Measurements from ENCODE around the gene WAC. TPM values are rescaled to one million over a fixed set of nuclear protein-coding genes. Genes with fewer than 3 reads are reported as not detected.
"Not testable (repeated sequence)": the region's sequence is repeated elsewhere in the genome, so short reads cannot be mapped to it uniquely, and the experiment has no call there.

The WAC gene, protein sequence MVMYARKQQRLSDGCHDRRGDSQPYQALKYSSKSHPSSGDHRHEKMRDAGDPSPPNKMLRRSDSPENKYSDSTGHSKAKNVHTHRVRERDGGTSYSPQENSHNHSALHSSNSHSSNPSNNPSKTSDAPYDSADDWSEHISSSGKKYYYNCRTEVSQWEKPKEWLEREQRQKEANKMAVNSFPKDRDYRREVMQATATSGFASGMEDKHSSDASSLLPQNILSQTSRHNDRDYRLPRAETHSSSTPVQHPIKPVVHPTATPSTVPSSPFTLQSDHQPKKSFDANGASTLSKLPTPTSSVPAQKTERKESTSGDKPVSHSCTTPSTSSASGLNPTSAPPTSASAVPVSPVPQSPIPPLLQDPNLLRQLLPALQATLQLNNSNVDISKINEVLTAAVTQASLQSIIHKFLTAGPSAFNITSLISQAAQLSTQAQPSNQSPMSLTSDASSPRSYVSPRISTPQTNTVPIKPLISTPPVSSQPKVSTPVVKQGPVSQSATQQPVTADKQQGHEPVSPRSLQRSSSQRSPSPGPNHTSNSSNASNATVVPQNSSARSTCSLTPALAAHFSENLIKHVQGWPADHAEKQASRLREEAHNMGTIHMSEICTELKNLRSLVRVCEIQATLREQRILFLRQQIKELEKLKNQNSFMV
- 100 to 1,000 TPM; 134 to 142 TPM for total RNA-seq
- 119 TPM for polyA plus RNA-seq

- ChIA-PET CTCF (interaction anchor here (0.8 to 2.9 kb wide), 4 partner anchors 10 to 1028 kb away, joined by 3 to 7 read pairs (median 4); partner anchors contain the start of genes MPP7 and RAB18), POLR2A (interaction anchor here (0.5 to 1.5 kb wide), 17 partner anchors 13 to 1378 kb away, joined by 3 to 15 read pairs (median 5); partner anchors contain the start of genes MASTL, MPP7, RAB18 and YME1L1)
- peak within 1 kb of the TSS; percentile 96 to 100 (median 100) for H3K27ac Mint-ChIP-seq
- H3K4me1 Mint-ChIP-seq = peaks cover 56 to 82% (median 75%) of the 10 kb centered on the region in 3 donors
- H3K9me3 Mint-ChIP-seq = no peaks in the 10 kb centered on the region
- Histone ChIP-seq H3K4me3 (ENCODE audit: low read length) (peak within 1 kb of the TSS; percentile 82), H3K9me3 (ENCODE audit: low read length) (no peaks in the 10 kb centered on the region), H3K27ac (ENCODE audit: low read depth, low read length) (peak within 1 kb of the TSS; percentile 98), H3K36me3 (ENCODE audit: insufficient read depth, low read length) (peaks cover 25% of the 10 kb centered on the region), H3K4me1 (ENCODE audit: insufficient read depth, low read length) (peaks cover 40% of the 10 kb centered on the region), H3K27me3 (ENCODE audit: insufficient read depth, low read length, poor library complexity, severe bottlenecking) (no peaks in the 10 kb centered on the region)
- peaks cover 0 to 6% of the 10 kb centered on the region in 2 donors for H3K27me3 Mint-ChIP-seq
- H3K36me3 Mint-ChIP-seq = peaks cover 7 to 52% (median 18%) of the 10 kb centered on the region in 3 donors
- peak; percentile 96 to 98 (median 96) for DNase-seq
- H3K4me3 Mint-ChIP-seq = peak within 1 kb of the TSS; percentile 98 to 99 (median 99)
Observed at GRCh38 chr10:28532337-28533185, at the start of gene WAC. TSS of gene WAC (plus strand) at chr10:28533118. CDS start at chr10:28533580, 462 bp downstream.

- Mint-ChIP-seq H3K36me3 (peaks cover 0 to 10% (median 5%) of the 10 kb centered on the region in 3 donors), H3K4me3 (no peak overlapping the region), H3K4me1 (peaks cover 8 to 16% (median 15%) of the 10 kb centered on the region in 3 donors), H3K27me3 (peaks cover 14 to 17% of the 10 kb centered on the region in 2 donors), H3K9me3 (peaks cover 0 to 3% (median 2%) of the 10 kb centered on the region in 5 donors), H3K27ac (no peak overlapping the region)
- DNase-seq = no peak
- ChIA-PET CTCF (no interaction called here), POLR2A (no interaction called here)
- H3K4me3 ChIP-seq (ENCODE audit: low read length) = no peak overlapping the region
- no peaks in the 10 kb centered on the region for H3K4me1 ChIP-seq (ENCODE audit: insufficient read depth, low read length)
- H3K36me3 ChIP-seq (ENCODE audit: insufficient read depth, low read length) = no peaks in the 10 kb centered on the region
- H3K27me3 ChIP-seq (ENCODE audit: insufficient read depth, low read length, poor library complexity, severe bottlenecking) = no peaks in the 10 kb centered on the region
- no peak overlapping the region for H3K27ac ChIP-seq (ENCODE audit: low read depth, low read length)
- no peaks in the 10 kb centered on the region for H3K9me3 ChIP-seq (ENCODE audit: low read length)
Observed at GRCh38 chr10:28489206-28489605, 43.7 kb upstream of the WAC start.

DNA sequence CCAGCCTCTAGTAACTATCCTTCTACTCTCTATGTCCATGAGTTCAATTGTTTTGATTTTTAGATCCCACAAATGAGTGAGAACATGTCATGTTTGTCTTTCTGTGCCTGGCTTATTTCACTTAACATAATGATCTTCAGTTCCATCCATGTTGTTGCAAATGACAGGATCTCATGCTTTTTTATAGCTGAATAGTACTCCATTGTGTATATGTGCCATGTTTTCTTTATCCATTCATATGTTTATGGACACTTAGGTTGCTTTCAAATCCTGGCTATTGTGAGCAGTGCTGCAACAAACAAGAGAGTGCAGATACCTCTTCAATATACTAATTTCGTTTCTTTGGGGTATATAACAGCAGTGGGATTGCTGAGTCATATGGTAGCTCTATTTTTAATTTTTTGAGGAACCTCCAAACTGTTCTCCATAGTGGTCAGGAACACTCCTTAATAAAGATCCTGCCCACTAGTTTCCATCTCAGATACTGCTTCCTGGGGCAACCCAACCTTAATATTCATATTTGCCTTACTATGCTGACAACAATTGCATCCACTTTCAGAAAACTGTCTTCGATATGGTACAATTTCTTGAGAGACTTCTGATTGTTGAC is 42.6 kb upstream of the WAC start:
- DNase-seq; H3K4me3 Mint-ChIP-seq; H3K27ac ChIP-seq (ENCODE audit: low read depth, low read length); H3K27ac Mint-ChIP-seq; H3K4me1 ChIP-seq (ENCODE audit: insufficient read depth, low read length); H3K9me3 Mint-ChIP-seq; H3K36me3 Mint-ChIP-seq; H3K36me3 ChIP-seq (ENCODE audit: insufficient read depth, low read length); CTCF ChIA-PET; H3K27me3 ChIP-seq (ENCODE audit: insufficient read depth, low read length, poor library complexity, severe bottlenecking); H3K9me3 ChIP-seq (ENCODE audit: low read length); H3K4me3 ChIP-seq (ENCODE audit: low read length): not testable (repeated sequence)
- H3K27me3 Mint-ChIP-seq = peaks cover 16 to 18% of the 10 kb centered on the region in 2 donors
- peaks cover 8 to 16% (median 15%) of the 10 kb centered on the region in 3 donors for H3K4me1 Mint-ChIP-seq
- POLR2A ChIA-PET = interaction anchor here (1.0 kb wide), 1 partner anchor 12 kb away, joined by 4 read pairs; no protein-coding TSS in a partner anchor

- Histone ChIP-seq H3K4me1 (ENCODE audit: insufficient read depth, low read length) (no peaks in the 10 kb centered on the region), H3K27me3 (ENCODE audit: insufficient read depth, low read length, poor library complexity, severe bottlenecking) (no peaks in the 10 kb centered on the region), H3K4me3 (ENCODE audit: low read length) (no peak overlapping the region), H3K36me3 (ENCODE audit: insufficient read depth, low read length) (no peaks in the 10 kb centered on the region), H3K27ac (ENCODE audit: low read depth, low read length) (no peak overlapping the region), H3K9me3 (ENCODE audit: low read length) (no peaks in the 10 kb centered on the region)
- DNase-seq = no peak
- CTCF ChIA-PET = interaction anchor here (1.2 kb wide), 1 partner anchor 8 kb away, joined by 3 read pairs; no protein-coding TSS in a partner anchor
- Mint-ChIP-seq H3K36me3 (peaks cover 0 to 5% (median 5%) of the 10 kb centered on the region in 3 donors), H3K4me1 (peaks cover 3 to 8% (median 7%) of the 10 kb centered on the region in 3 donors), H3K4me3 (no peak overlapping the region), H3K27me3 (peaks cover 16% of the 10 kb centered on the region in 2 donors), H3K27ac (peak overlapping the region in 1 of 8 donors; percentile 13), H3K9me3 (peaks cover 0 to 3% (median 2%) of the 10 kb centered on the region in 5 donors)
- POLR2A ChIA-PET = interaction anchor here (0.6 kb wide), 1 partner anchor 84 kb away, joined by 4 read pairs; no protein-coding TSS in a partner anchor
Observed at GRCh38 chr10:28492116-28492920, 40.6 kb upstream of the WAC start.

DNA sequence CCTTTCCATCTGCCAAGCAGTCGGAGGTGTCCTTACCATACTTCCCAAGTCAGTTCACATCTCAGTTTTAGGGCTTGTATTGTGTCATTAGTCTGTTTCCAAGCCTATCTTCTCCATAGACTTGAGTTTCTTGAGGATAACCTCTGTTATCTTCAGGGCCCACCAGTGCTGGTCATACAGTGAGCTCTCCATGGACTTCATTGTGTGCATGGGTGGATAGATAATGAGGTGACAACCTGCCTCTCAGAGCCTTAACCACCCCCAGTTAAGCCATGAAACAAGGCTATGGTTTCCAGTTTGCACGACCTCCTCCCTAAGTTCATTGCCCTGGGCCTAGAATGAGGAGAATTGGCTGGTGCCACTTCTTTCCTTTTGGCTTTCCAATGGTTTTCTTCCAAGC is 38.5 kb upstream of the WAC start:
- CTCF ChIA-PET = no interaction called here
- DNase-seq = no peak
- H3K4me3 ChIP-seq (ENCODE audit: low read length) = no peak overlapping the region
- POLR2A ChIA-PET = no interaction called here
- H3K27ac ChIP-seq (ENCODE audit: low read depth, low read length) = no peak overlapping the region
- peaks cover 0 to 3% (median 0%) of the 10 kb centered on the region in 5 donors for H3K9me3 Mint-ChIP-seq
- no peaks in the 10 kb centered on the region for H3K27me3 ChIP-seq (ENCODE audit: insufficient read depth, low read length, poor library complexity, severe bottlenecking)
- no peaks in the 10 kb centered on the region for H3K36me3 ChIP-seq (ENCODE audit: insufficient read depth, low read length)
- peaks cover 0 to 5% (median 1%) of the 10 kb centered on the region in 3 donors for H3K36me3 Mint-ChIP-seq
- peak overlapping the region in 1 of 8 donors; percentile 3 for H3K27ac Mint-ChIP-seq
- peaks cover 13 to 16% of the 10 kb centered on the region in 2 donors for H3K27me3 Mint-ChIP-seq
- H3K4me1 Mint-ChIP-seq = no peaks in the 10 kb centered on the region
- no peaks in the 10 kb centered on the region for H3K4me1 ChIP-seq (ENCODE audit: insufficient read depth, low read length)
- H3K4me3 Mint-ChIP-seq = no peak overlapping the region
- no peaks in the 10 kb centered on the region for H3K9me3 ChIP-seq (ENCODE audit: low read length)

DNA sequence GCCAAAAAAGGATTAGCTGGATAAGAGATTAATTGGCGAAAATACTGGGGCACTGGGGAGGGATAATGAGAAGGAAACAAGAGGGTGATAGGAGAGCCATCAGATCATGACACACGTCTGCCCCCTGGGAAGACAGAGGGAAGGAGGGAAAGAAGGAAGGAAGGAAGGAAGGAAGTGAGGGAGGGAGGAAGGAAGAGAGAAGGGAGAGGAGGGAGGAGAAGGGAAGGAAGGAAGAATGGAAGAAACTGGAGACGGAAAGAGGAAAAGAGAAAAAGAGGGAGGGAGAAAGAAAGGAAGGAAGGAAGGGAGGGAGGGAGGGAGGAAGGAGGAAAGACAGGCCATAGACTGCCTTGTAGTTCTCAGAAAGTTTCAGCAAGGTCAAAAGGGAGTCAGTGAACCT is 37.8 kb upstream of the WAC start:
- Mint-ChIP-seq H3K4me3 (no peak overlapping the region), H3K27me3 (peaks cover 12 to 14% of the 10 kb centered on the region in 2 donors), H3K27ac (no peak overlapping the region), H3K36me3 (peaks cover 0 to 3% (median 1%) of the 10 kb centered on the region in 3 donors), H3K4me1 (no peaks in the 10 kb centered on the region), H3K9me3 (peaks cover 0 to 2% (median 0%) of the 10 kb centered on the region in 5 donors)
- Histone ChIP-seq H3K4me3 (ENCODE audit: low read length) (no peak overlapping the region), H3K9me3 (ENCODE audit: low read length) (no peaks in the 10 kb centered on the region), H3K36me3 (ENCODE audit: insufficient read depth, low read length) (no peaks in the 10 kb centered on the region), H3K27ac (ENCODE audit: low read depth, low read length) (no peak overlapping the region), H3K4me1 (ENCODE audit: insufficient read depth, low read length) (no peaks in the 10 kb centered on the region), H3K27me3 (ENCODE audit: insufficient read depth, low read length, poor library complexity, severe bottlenecking) (no peaks in the 10 kb centered on the region)
- ChIA-PET CTCF (no interaction called here), POLR2A (no interaction called here)
- no peak for DNase-seq

GRCh38 chr10:28496017-28496416 is 36.9 kb upstream of the WAC start:
- ChIA-PET POLR2A (no interaction called here), CTCF (no interaction called here)
- no peak for DNase-seq
- H3K27me3 ChIP-seq (ENCODE audit: insufficient read depth, low read length, poor library complexity, severe bottlenecking) = no peaks in the 10 kb centered on the region
- H3K36me3 ChIP-seq (ENCODE audit: insufficient read depth, low read length) = no peaks in the 10 kb centered on the region
- no peaks in the 10 kb centered on the region for H3K4me1 ChIP-seq (ENCODE audit: insufficient read depth, low read length)
- Mint-ChIP-seq H3K9me3 (no peaks in the 10 kb centered on the region), H3K4me1 (no peaks in the 10 kb centered on the region), H3K27me3 (peaks cover 8 to 9% of the 10 kb centered on the region in 2 donors), H3K4me3 (no peak overlapping the region), H3K36me3 (peaks cover 0 to 1% (median 0%) of the 10 kb centered on the region in 3 donors), H3K27ac (no peak overlapping the region)
- no peaks in the 10 kb centered on the region for H3K9me3 ChIP-seq (ENCODE audit: low read length)
- no peak overlapping the region for H3K27ac ChIP-seq (ENCODE audit: low read depth, low read length)
- no peak overlapping the region for H3K4me3 ChIP-seq (ENCODE audit: low read length)
